IgD-negative memory B cell (primary cell): ENCODE data around the gene STKLD1. TPM values are rescaled to one million over a fixed set of nuclear protein-coding genes. Genes with fewer than 3 reads are reported as not detected.
"Not testable (repeated sequence)": the region's sequence is repeated elsewhere in the genome, so short reads cannot be mapped to it uniquely, and the experiment has no call there.

Experiments used
- H3K27ac Mint-ChIP-seq, 3 donors: one replicate each; pipeline ENCODE4 v1.8.0; 2020 to 2022; ENCODE audit warnings: mild to moderate bottlenecking in 3 of 3, mixed read lengths in 3 of 3, moderate library complexity in 1 of 3
- H3K27me3 Mint-ChIP-seq: one replicate; pipeline ENCODE4 v1.8.0; 2021; ENCODE audit warnings: mixed read lengths
- H3K36me3 Mint-ChIP-seq: one replicate; pipeline ENCODE4 v1.8.0; 2020; ENCODE audit warnings: mild to moderate bottlenecking, mixed read lengths
- H3K4me1 Mint-ChIP-seq, 3 donors: one replicate each; pipeline ENCODE4 v1.8.0; 2020 to 2022; ENCODE audit warnings: mixed read lengths in 3 of 3, mild to moderate bottlenecking in 1 of 3
- H3K4me3 Mint-ChIP-seq, 4 donors: one replicate each; pipeline ENCODE4 v1.8.0; 2020 to 2022; ENCODE audit warnings: mild to moderate bottlenecking in 4 of 4, mixed read lengths in 4 of 4, moderate library complexity in 3 of 4
- H3K9me3 Mint-ChIP-seq, 3 donors: one replicate each; pipeline ENCODE4 v1.8.0; 2020 to 2021; ENCODE audit warnings: mixed read lengths in 3 of 3, mild to moderate bottlenecking in 1 of 3
- polyA plus RNA-seq: library from polyadenylated mRNA; unstranded; fragments of 300-500 nt; fragmentation: Illumina TruSeq; gene quantifications from one replicate; pipeline ENCODE4 v1.2.3, GENCODE V29; 2021

Gene STKLD1
- polyA plus RNA-seq, result 0.16 TPM

GRCh38 chr9:133375724-133376654 lies at the start of gene STKLD1, which contains the start of gene SURF4:
STKLD1 (plus strand) TSS chr9:133376366; CDS start chr9:133376474, 108 bp downstream.
SURF4 (minus strand) TSS chr9:133376060; CDS start chr9:133375969, 91 bp downstream.
- H3K4me1 Mint-ChIP-seq, result peaks cover 25 to 30% (median 27%) of the 10 kb centered on the region in 3 donors
- H3K36me3 Mint-ChIP-seq, result no peaks in the 10 kb centered on the region
- peak within 1 kb of the TSS; percentile 88 to 98 (median 89) for H3K27ac Mint-ChIP-seq
- no peaks in the 10 kb centered on the region for H3K9me3 Mint-ChIP-seq
- no peaks in the 10 kb centered on the region for H3K27me3 Mint-ChIP-seq
- H3K4me3 Mint-ChIP-seq, result peak within 1 kb of the TSS; percentile 89 to 97 (median 94)

GRCh38 chr9:133327021-133327420 lies 49.1 kb upstream of the STKLD1 start:
- H3K4me3 Mint-ChIP-seq, H3K36me3 Mint-ChIP-seq: not testable (repeated sequence)
- peaks cover 0 to 11% (median 5%) of the 10 kb centered on the region in 3 donors for H3K4me1 Mint-ChIP-seq

GRCh38 chr9:133327834-133328484 lies 48.2 kb upstream of the STKLD1 start:
- Mint-ChIP-seq H3K36me3 (peaks cover 4% of the 10 kb centered on the region), H3K27me3 (no peaks in the 10 kb centered on the region), H3K4me1 (peaks cover 0 to 11% (median 5%) of the 10 kb centered on the region in 3 donors), H3K4me3 (no peak overlapping the region), H3K27ac (no peak overlapping the region), H3K9me3 (peaks cover 0 to 2% (median 0%) of the 10 kb centered on the region in 3 donors)

More at GRCh38 chr9:133327021-133327420, 49.1 kb upstream of the STKLD1 start:
- not testable (repeated sequence) for H3K9me3 Mint-ChIP-seq, H3K27me3 Mint-ChIP-seq, H3K27ac Mint-ChIP-seq

- H3K4me3 Mint-ChIP-seq, H3K9me3 Mint-ChIP-seq, H3K27me3 Mint-ChIP-seq, H3K36me3 Mint-ChIP-seq: not testable (repeated sequence)
- H3K27ac Mint-ChIP-seq, result peak overlapping the region in 1 of 3 donors; percentile 80
- peaks cover 0 to 14% (median 5%) of the 10 kb centered on the region in 3 donors for H3K4me1 Mint-ChIP-seq
These were observed 46.6 kb upstream of the STKLD1 start for GRCh38 chr9:133329306-133330156.

GRCh38 chr9:133331221-133331620 lies 44.9 kb upstream of the STKLD1 start:
- H3K4me3 Mint-ChIP-seq, result no peak overlapping the region
- H3K27ac Mint-ChIP-seq, result no peak overlapping the region
- peaks cover 4% of the 10 kb centered on the region for H3K36me3 Mint-ChIP-seq
- H3K9me3 Mint-ChIP-seq, result no peaks in the 10 kb centered on the region
- no peaks in the 10 kb centered on the region for H3K27me3 Mint-ChIP-seq
- peaks cover 4 to 22% (median 18%) of the 10 kb centered on the region in 3 donors for H3K4me1 Mint-ChIP-seq

GRCh38 chr9:133331641-133332380 lies 44.4 kb upstream of the STKLD1 start:
- Mint-ChIP-seq H3K27me3 (no peaks in the 10 kb centered on the region), H3K4me3 (no peak overlapping the region), H3K4me1 (peaks cover 4 to 22% (median 20%) of the 10 kb centered on the region in 3 donors), H3K36me3 (peaks cover 4% of the 10 kb centered on the region), H3K27ac (no peak overlapping the region), H3K9me3 (no peaks in the 10 kb centered on the region)

GRCh38 chr9:133332381-133332730 lies 43.8 kb upstream of the STKLD1 start:
- H3K4me3 Mint-ChIP-seq, result peak overlapping the region in 1 of 4 donors; percentile 20
- peaks cover 2% of the 10 kb centered on the region for H3K36me3 Mint-ChIP-seq
- no peak overlapping the region for H3K27ac Mint-ChIP-seq
- H3K27me3 Mint-ChIP-seq, result no peaks in the 10 kb centered on the region
- no peaks in the 10 kb centered on the region for H3K9me3 Mint-ChIP-seq
- H3K4me1 Mint-ChIP-seq, result peaks cover 4 to 22% (median 20%) of the 10 kb centered on the region in 3 donors

GRCh38 chr9:133333011-133333410 lies 43.2 kb upstream of the STKLD1 start:
- Mint-ChIP-seq H3K27ac (no peak overlapping the region), H3K4me1 (peaks cover 6 to 23% (median 20%) of the 10 kb centered on the region in 3 donors)

GRCh38 chr9:133333566-133333965 lies 42.6 kb upstream of the STKLD1 start:
- Mint-ChIP-seq H3K9me3 (no peaks in the 10 kb centered on the region), H3K36me3 (peaks cover 2% of the 10 kb centered on the region), H3K27ac (no peak overlapping the region), H3K4me3 (peak overlapping the region in 1 of 4 donors; percentile 20), H3K27me3 (no peaks in the 10 kb centered on the region), H3K4me1 (peaks cover 6 to 23% (median 20%) of the 10 kb centered on the region in 3 donors)

More at GRCh38 chr9:133333011-133333410, 43.2 kb upstream of the STKLD1 start:
- Mint-ChIP-seq H3K36me3 (peaks cover 2% of the 10 kb centered on the region), H3K27me3 (no peaks in the 10 kb centered on the region), H3K9me3 (no peaks in the 10 kb centered on the region), H3K4me3 (peak overlapping the region in 2 of 4 donors; percentile 20 to 75)

GRCh38 chr9:133334161-133334560 lies 42.0 kb upstream of the STKLD1 start:
- H3K27ac Mint-ChIP-seq, result no peak overlapping the region
- H3K4me1 Mint-ChIP-seq, result peaks cover 11 to 22% (median 20%) of the 10 kb centered on the region in 3 donors
- peaks cover 5% of the 10 kb centered on the region for H3K36me3 Mint-ChIP-seq
- H3K9me3 Mint-ChIP-seq, result no peaks in the 10 kb centered on the region
- H3K4me3 Mint-ChIP-seq, result peak overlapping the region in 1 of 4 donors; percentile 97
- no peaks in the 10 kb centered on the region for H3K27me3 Mint-ChIP-seq

GRCh38 chr9:133334888-133335287 lies 41.3 kb upstream of the STKLD1 start:
- Mint-ChIP-seq H3K27ac (peak overlapping the region in 2 of 3 donors; percentile 80 to 89), H3K4me3 (peak overlapping the region; percentile 97 to 99 (median 98)), H3K4me1 (peaks cover 17 to 25% (median 21%) of the 10 kb centered on the region in 3 donors)
- not testable (repeated sequence) for H3K36me3 Mint-ChIP-seq, H3K27me3 Mint-ChIP-seq, H3K9me3 Mint-ChIP-seq

GRCh38 chr9:133335924-133336811 lies 40.0 kb upstream of the STKLD1 start, which contains the start of gene SURF6:
SURF6 (minus strand) TSS chr9:133336188; CDS start chr9:133336132, 56 bp downstream.
- Mint-ChIP-seq H3K9me3 (no peaks in the 10 kb centered on the region), H3K27ac (peak within 1 kb of the TSS; percentile 80 to 94 (median 89)), H3K4me1 (peaks cover 29 to 34% (median 32%) of the 10 kb centered on the region in 3 donors), H3K36me3 (peaks cover 12% of the 10 kb centered on the region), H3K27me3 (no peaks in the 10 kb centered on the region), H3K4me3 (peak within 1 kb of the TSS; percentile 97 to 99 (median 98))

GRCh38 chr9:133339641-133340040 lies 36.5 kb upstream of the STKLD1 start:
- no peaks in the 10 kb centered on the region for H3K9me3 Mint-ChIP-seq
- peaks cover 32 to 38% (median 36%) of the 10 kb centered on the region in 3 donors for H3K4me1 Mint-ChIP-seq
- peak overlapping the region; percentile 41 to 93 (median 80) for H3K27ac Mint-ChIP-seq
- H3K27me3 Mint-ChIP-seq, result no peaks in the 10 kb centered on the region
- peak overlapping the region in 3 of 4 donors; percentile 84 to 92 (median 85) for H3K4me3 Mint-ChIP-seq
- H3K36me3 Mint-ChIP-seq, result peaks cover 13% of the 10 kb centered on the region
